ENCODE measurements around the gene ERFE.
"Not testable (repeated sequence)": the region's sequence is repeated elsewhere in the genome, so short reads cannot be mapped to it uniquely, and the experiment has no call there.

The ERFE gene, protein sequence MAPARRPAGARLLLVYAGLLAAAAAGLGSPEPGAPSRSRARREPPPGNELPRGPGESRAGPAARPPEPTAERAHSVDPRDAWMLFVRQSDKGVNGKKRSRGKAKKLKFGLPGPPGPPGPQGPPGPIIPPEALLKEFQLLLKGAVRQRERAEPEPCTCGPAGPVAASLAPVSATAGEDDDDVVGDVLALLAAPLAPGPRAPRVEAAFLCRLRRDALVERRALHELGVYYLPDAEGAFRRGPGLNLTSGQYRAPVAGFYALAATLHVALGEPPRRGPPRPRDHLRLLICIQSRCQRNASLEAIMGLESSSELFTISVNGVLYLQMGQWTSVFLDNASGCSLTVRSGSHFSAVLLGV

DNA sequence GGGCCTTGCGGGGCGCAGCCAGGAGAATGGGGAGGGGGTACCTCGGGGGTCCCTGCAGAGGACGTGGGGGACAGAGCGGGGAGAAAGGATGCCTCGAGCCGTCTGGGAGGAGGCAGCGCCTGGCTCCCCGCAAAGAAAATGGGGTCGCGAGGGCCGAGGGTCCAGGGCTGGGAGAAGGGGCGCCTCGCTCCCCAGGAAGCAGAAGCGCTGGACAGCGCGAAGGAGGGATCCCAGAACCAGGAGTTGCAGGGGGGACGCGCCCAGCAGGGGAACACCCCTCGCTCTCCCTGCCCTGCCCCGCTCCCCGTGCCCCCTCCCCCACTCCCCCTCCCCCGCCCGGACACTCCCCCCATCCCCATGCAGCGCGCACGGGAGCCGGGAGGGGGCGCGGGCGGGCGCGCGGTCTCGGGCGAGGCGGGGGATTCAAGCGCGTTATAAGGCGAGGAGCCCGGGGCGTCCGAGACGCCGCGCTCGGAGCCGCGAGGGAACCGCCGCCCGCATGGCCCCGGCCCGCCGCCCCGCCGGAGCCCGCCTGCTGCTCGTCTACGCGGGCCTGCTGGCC is at the start of gene ERFE:
Gene ERFE, plus strand, starts transcription at position 462 of the 562 bp plus-strand sequence. Its CDS starts 38 bp downstream, at position 500.
- peak; percentile 21 for DNase-seq (ENCODE audit: low read depth)

DNA sequence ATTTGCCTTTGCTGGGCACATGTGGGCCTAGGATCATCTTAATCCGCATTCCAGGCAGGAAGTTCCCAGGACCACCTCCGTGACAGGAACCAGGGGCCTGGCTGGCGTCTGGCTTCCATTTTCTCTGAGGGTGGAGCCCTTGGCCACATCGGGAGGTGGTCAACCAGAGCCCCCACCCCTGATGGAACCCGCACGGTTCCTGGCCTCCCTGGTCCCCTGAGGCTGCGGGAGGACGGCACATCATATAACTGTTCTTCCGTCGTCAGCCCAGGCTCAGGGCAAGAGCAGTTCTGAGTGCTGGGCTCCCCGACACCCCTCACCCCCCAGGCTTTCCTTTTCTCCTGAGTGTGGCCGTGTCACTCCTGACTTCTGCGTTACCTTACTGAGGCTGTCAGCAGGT is 45.2 kb upstream of the ERFE start:
- no peak for DNase-seq (ENCODE audit: low read depth)

DNA sequence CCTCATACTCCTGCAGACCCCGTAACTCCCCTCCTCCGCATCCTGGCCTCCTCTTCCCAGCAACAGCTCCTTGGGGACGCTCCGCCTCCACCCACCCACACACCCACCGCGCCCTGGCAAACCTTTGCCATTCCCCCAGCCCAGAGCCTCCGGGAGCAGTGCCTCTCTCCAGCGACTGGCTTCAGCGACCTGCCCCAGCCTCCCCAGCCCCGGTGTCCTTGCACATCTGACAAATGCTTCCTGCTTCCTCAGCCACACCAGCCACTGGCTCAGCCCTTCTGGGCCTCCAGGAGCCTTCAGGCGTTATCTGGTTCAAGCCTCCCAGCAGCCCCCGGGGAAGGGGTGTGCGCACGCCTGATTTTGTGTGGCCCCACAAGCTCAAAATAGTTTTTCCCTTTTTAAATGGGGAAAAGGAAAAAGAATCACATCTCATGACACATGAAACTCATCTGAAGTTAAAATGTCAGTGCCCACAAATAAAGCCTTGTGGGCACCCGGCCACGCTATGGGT is 44.4 kb upstream of the ERFE start:
- no peak for DNase-seq (ENCODE audit: low read depth)

DNA sequence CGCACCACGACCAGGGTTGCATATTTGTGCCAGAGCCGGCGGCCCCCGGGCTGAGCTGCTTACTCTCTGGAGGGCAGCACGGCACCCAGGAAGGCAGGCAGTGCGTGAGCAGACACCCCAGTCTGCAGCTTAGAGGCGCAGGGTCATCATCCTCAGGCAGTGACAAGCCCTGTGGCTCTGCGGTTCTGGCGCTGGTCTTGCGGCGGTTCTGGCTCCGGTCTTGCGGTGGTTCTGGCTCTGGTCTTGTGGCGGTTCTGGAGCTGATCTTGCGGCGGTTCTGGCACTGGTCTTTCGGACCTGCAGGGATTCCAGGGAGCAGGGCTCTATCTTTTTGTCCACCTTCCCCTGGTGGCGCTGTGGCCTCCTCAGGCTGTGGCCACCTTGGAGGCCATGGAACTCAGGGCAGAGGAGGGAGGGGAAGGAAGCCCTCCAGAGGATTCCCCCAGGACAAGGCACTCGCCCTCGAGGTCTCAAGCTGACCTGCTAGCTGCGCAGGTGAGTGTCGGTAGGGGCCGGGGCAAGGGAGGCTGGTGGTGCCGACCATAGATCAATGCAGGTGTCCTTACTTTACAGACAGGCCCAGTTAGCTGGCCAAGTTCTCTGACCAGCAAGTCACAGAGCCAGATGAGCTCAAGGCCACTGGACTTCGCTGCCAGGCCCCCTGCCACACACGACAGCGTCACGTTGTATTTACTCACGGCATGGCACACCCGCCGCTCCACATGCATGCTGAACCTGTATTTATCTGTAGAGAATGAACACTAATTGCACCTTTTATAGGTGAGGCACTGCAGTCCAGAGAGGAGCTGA is 43.7 kb upstream of the ERFE start:
- DNase-seq (ENCODE audit: low read depth), result no peak

DNA sequence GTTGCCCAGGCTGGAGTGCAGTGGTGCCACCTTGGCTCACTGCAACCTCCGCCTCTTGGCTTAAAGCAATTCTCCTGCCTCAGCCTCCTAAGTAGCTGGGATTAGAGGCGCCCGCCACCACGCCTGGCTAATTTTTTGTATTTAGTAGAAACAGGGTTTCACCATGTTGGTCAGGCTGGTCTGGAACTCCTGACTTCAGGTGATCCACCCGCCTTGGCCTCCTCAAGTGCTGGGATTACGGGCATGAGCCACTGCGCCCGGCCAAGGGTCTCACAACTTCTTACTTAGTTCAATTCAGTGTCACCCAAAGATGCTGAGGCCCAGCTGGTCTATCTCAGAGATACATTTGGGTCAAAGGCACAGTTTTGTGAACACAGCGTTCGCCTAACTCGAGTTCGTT is 43.1 kb upstream of the ERFE start:
- not testable (repeated sequence) for DNase-seq (ENCODE audit: low read depth)

DNA sequence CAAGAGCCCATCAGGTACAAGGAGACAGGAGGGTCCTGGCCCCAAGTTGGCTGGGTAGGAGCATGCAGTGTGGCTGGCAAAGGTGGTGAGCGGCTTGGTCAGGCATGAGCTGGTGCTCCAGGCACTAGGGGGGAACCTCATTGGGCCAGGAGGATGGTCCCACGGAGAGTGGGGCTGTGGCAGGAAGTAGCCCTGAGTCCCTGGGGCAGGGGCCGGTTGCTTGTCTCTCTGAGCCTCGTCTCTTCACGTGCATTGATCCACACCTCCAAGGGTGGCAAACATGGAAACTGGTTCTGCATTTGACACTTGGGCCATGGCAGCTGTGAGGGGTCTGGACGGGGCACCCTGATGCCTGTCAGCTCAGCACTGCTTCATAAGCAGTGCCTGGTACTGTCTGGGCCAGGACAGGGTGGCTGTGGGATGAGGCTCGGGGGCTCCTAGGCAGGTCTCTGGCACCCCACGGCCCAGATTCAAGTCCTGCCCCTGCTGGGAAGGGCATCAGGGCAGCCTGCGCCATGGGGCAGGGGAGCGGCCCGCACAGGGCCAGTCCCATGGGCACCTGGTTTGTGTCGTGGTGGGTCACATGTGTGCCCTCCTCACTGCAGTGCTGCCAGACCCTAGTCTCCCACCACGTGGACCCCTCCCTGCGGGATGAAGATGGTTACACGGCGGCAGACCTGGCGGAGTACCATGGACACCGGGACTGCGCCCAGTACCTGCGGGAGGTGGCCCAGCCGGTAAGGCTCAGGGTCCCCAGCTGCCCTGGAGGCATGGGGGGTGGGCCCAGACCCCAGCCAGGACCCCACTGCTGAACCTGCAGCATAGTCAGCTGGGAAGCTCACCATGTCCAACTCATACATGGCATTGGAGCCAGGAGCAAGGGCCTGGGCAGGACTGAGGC is 42.2 kb upstream of the ERFE start:
- DNase-seq (ENCODE audit: low read depth), result no peak

DNA sequence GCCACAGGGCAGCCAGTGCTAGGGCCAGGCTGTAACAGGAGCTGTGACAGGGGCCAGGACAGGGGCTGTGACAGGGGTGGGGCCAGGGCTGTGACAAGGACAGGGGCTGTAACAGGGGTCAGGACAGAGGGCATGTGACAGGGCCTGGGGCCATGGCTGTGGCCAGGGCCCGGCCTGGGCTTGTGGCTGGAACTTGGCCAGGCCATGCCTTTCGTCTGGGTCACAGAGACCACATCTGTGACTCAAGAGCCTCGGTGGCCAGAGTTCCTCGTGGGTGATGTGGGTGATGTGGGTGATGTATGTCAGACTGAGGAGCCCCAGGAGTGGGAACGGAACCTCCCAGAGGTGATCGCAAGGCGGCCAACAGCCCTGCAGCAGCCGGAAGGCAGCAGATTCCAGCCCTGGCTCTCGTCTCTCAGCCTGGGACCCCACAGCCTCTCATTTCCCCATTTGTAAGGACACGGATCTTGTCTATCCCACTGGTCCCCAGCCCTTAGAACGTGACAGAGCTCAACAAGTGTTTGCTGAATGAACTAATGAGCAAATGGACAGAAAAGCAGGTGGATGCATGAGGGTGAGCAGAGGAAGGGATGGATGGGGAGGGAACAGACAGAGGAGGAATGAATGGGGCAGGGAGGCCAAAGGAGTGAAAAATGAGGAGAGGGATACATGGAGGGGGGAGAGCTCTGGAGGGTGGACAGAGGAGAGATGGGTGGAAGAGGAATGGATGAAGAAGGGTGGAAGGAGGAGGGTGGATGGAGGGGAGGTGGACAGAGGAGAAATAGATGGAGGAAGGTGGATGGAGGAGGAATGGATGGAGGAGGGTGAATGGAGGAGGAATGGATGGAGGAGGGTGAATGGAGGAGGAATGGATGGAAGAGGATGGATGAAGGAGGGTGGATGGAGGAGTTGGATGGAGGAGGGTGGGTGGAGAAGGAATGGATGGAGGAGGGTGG is 41.3 kb upstream of the ERFE start:
- no peak for DNase-seq (ENCODE audit: low read depth)

DNA sequence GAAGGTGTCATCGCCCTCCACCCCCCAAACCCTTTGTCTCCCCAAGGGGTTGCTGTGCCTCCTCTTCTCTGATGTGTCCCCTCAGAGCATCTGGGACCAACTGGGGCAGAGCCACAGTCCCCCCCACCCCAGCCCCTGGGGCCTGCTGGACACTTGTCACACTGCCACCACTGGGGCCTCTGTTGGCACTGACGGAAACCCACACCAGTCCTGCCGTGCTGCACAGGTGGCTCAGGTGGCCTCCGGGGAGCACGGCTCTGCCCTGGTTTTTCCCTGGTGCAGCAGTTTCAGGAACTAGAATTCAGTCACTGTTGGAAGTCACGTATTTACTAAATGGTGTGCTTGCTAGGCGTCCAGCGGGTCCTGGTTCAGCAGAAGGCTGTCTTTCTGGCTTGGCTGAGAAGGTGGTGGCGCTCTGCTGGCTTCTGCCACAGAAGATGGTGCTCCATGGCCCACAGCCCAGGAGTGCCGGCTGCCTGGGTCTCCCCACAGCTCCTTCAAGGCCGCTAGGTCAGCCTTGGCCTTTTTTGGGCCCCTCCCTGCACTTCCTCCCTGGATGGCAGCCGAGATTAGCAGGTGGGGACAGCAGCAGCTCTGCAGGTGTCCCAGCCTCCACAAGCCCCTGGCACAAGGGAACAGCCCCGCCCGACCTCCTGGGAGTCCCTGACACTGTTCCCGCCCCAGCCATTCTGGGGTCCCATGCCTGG is 38.9 kb upstream of the ERFE start:
- DNase-seq (ENCODE audit: low read depth), result no peak

DNA sequence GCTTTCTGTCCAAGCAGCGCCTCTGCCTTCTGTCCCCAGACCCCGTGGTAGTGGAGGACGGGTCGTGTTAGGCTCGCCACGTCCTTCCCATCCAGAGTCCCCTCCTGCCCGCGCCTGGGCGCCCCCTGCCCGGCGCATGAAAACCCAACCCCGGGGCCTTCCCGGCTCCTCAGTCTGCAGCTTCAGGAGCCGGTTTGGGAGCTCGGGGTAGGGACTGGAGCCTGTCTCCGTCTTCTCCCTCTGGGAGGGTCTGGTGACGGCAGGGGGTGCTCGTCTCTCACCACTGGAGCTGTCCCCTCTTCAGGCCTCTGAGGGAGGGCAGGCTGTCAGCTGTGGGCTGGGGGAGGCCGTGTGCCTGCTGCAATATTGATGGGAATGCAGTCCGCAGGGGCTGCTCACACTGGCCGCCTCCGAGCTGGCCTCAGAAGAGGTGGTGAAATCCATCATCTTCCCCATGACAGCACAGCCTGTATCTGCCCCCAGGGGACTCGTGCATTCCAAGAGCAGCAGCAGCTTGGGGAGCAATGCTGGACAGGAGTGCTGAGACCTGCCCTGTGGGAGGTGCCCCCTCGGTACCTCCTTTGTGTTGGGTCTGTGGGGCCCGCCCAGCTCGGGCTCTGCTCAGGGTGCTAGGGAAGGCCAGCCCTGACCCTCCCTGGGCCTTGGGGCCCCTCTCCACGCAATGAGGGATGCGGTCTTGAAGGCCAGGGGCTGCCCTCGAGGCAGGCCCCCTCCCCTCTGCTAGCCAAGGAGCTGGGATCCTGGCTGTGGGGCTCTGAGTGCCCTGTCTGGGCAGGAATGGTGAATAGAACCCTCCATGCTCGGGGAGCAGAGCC is 38.1 kb upstream of the ERFE start:
- no peak for DNase-seq (ENCODE audit: low read depth)

DNA sequence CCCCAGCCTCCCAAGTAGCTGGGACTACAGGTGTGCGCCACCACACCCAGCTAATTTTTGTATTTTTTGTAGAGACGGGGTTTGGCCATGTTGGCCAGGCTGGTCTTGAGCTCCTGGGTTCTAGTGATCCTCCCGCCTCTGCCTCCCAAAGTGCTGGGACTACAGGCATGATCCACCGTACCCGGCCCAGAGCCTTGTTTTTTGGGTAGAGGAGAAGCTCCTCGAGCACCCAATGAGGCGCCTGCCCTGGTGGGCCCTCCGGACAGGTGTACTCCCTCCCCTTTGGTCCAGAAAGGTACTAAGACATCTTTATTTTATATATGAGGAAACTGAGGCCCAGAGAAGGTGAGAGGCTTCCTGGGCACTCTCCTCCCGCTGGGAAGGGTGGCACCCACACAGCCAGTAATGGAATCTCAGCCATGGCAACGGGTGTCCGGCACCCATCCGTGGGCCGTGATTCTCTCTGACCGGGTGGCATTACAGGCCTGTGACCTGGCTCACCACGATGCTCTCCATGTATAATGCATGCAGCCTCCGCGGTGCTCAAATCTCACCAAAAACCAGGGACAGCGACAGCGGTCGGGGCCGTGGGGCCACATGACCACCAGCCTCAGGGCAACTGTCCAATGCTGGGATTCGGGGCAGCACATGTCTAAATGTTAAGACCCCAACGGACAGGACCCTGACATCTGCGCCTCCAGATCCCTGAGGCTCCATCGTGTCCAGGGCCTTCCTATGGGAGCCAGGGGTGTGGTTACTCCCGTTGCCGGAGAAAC is 37.1 kb upstream of the ERFE start:
- no peak for DNase-seq (ENCODE audit: low read depth)

DNA sequence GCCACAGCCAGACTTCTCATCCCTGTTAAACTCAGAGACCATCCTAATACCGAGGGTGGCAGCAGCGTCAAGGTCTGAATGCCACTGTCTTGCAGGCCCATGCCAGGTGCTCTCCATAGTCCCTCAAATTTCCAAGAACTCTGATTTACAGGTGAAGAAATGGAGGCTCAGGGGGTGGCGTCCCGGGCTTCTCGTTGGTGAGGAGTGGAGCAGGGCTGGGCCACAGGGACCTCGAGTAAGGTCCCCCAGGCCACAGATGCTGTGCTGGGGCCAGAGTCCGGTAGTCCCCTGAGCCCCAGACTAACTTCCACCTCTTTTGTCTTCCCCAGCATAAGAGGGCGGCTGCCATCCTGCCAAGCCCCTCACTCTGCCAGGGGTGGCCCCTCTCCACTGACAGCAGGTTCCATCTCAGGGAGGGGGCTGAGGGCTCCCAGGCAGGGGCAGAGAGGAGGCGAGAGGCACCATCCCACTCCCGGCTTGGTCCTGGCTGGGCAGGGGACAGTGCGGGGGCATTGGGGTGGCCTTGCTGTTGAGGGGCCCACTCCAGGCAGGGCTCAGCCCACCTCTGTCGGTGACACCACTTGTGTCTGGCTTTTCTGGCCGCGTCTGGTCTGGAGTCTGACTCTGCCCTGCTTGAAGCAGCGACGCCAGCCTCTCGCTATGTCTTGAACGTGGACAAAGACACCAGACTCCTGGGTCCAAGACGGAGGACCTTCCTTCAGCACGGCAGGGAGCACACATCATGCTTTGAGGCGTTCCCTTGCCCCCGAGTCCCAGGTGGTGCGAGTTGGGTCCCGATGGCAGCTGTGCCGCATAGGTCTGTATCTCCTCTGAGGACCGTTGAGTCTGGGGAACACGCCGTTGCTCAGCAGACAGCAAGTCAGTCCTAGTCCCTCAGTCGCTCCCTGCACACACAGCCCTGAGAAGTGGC is 36.2 kb upstream of the ERFE start:
- no peak for DNase-seq (ENCODE audit: low read depth)

DNA sequence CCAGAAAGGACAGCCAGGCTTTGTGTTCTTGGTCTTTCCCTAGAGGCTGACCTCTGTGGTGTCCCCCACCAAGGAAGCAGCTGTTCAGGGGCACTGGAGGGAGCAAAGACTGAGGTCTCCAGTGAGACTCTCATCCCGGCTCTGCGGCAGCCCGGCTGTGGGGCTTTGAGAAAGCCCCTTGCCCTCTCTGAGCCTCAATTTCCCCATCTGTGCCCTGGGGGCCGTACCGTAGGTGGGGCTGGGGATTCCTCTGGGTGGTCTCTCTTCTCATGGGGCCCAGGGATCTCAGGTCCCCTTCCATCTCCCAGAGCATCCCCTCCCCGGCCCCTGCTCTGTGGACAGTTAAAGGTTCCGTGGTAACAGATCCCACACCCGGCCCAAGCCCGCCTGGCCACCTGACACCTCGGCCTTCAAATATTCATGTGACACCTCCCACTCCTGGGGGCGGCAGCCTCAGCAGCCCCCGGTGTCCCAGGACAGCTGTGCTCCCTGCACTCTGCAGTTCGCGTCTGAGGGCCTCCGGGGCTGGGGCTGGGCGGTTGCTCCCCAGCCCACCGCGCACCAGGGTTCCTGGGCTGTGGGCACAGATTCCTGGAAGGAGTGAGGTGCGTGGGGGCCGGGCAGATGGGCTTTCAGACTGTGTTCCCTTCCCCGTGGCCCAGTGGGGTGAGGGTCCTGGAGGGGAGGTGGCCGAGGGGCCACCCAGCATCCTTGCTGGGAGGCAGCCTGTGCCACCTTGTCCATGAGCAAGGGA is 35.4 kb upstream of the ERFE start:
- DNase-seq (ENCODE audit: low read depth), result no peak

DNA sequence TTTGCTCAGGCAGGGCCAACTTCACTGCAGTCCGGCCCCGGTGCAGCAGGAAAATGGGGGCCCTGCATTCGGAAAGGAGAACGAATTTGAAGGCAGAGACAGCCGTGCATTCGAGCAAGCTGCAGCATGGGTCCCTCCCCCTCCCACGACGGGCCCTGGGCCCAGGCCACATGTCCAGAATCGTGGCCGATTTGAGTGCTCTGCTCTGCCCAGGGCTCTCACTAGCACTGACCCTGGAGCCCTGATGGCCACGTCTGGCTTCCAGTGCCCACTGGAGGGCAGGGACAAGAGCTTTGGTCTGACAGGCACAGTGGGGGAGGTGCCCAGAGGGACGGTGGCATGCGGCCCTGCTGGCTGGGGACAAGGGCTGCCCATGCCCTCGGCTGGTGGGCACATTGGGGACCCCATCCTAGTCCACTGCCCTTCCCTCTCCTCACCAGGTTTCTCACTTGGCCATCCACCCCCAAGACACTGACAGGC is 34.7 kb upstream of the ERFE start:
- DNase-seq (ENCODE audit: low read depth), result no peak

DNA sequence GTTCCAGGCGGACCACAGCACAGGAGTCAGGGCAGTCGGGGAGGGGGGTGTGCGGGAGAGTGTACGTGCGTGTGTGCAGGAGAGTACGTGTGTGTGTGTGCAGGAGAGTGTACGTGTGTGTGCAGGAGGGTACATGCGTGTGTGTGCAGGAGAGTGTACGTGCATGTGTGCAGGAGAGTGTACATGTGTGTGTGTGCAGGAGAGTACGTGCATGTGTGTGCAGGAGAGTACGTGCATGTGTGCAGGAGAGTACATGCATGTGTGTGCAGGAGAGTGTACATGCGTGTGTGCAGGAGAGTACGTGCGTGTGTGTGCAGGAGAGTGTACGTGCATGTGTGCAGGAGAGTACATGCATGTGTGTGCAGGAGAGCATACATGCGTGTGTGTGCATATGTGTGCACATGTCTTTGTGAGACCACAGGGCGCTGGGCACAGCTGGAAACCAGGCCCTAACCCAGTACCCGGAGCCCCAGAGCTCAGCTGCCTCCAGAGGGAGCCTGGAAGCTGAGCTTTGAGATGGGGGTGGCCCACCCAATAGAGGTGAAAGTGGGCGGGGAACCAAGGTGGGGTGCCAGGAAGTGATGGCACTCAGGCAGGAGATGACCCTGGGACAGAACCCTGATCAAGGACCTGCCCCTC is 34.2 kb upstream of the ERFE start:
- DNase-seq (ENCODE audit: low read depth), result no peak

DNA sequence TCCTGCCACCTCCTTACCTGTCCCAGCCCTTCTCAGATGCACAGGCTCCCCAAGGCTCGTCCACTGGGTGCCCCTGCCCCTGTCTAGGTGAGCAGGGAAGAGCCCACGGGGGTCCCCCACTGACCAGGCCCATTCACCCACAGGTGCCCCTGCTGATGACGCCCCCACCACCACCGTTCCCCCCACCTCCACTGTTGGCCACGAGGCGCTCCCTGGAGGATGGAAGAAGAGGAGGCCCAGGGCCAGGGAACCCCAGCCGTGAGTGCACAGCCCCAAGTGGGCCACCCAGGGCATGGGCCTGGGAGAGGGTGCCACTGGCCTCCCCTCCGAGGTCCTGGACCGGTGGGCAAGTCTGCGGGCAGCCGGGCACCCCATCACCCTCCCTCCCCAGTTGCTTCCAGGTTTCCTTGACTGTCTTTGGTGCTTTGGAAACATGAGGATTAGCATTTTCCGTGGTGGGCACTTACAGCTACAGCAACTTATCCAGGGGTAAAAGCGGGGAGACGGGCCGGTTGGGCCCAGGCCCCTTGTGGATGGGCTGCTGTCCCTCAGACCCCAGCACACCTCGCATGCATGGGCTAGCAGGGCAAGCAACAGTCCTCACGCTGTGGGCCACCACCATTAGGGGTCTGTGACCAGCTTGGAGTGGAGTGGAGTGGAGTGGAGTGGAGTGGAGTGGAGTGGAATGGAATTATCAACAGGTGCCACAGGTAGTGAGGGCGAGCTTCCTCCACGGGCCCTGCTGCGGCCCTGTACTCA is 33.5 kb upstream of the ERFE start:
- DNase-seq (ENCODE audit: low read depth), result no peak

Measured in stimulated activated CD8-positive, alpha-beta memory T cell treated with anti-CD3 and anti-CD28 coated beads, Interleukin-15, amount 100 ng/mL, for 24 hours (primary cell).